Mammary epithelial cell (primary cell): ENCODE measurements around the gene APIP.

ENCODE experiments used
- CTCF ChIP-seq, 2 donors: IDR thresholded peaks in 1 of 2; conservative IDR thresholded peaks in 1 of 2; 2 replicates each; pipeline ENCODE4 v1.5.1; 2011 to 2012; ENCODE audit warnings: inconsistent platforms in 2 of 2, low read length in 2 of 2, mild to moderate bottlenecking in 2 of 2, control low read depth in 1 of 2, low read depth in 1 of 2; ENCODE audit not compliant: insufficient read depth in 1 of 2; ENCODE audit errors: extremely low read depth in 1 of 2
- EZH2 ChIP-seq: IDR thresholded peaks from 2 replicates; pipeline ENCODE4 v1.6.1; 2012; ENCODE audit warnings: low read length, inconsistent platforms, borderline replicate concordance

- no peak for TF ChIP-seq CTCF (conservative IDR thresholded peaks at IDR 0.05 in 1 of 2, IDR thresholded peaks at IDR 0.05 in 1 of 2; ENCODE audit: extremely low read depth in 1 of 2, insufficient read depth in 1 of 2, low read depth in 1 of 2, low read length in 2 of 2)
- TF ChIP-seq EZH2: no peak
These were observed 38.7 kb downstream of the APIP start for GRCh38 chr11:34877375-34877975.
